ENCODE results near the gene NDUFA7.

- TF ChIP-seq ZBTB49 (tag by site-specific recombination; IDR thresholded peaks at IDR 0.05; ENCODE audit: low read depth) (no peak), CTCF (tag by site-specific recombination; IDR thresholded peaks at IDR 0.05) (no peak), KLF10 (tag by site-specific recombination; IDR thresholded peaks at IDR 0.05) (no peak), ZNF433 (tag by site-specific recombination; IDR thresholded peaks at IDR 0.05; ENCODE audit: low read depth) (no peak), ZNF19 (tag by site-specific recombination; IDR thresholded peaks at IDR 0.05; ENCODE audit: low read depth) (no peak), ZNF274 (IDR thresholded peaks at IDR 0.05; ENCODE audit: low read length) (no peak), ZNF274 (tag by site-specific recombination; IDR thresholded peaks at IDR 0.05; ENCODE audit: borderline replicate concordance) (no peak), PATZ1 (tag by site-specific recombination; IDR thresholded peaks at IDR 0.05) (no peak), SCRT2 (tag by site-specific recombination; IDR thresholded peaks at IDR 0.05) (no peak), REST (tag by site-specific recombination; IDR thresholded peaks at IDR 0.05) (no peak)
Measured at GRCh38 chr19:8319807-8320520, 1.2 kb downstream of the NDUFA7 start.
